Epidermal melanocyte (primary cell): ENCODE results near the gene CHMP5.
A peak's percentile ranks its signal among the peaks of the same experiment; 100 is the strongest.
"Not testable (repeated sequence)": the region's sequence is repeated elsewhere in the genome, so short reads cannot be mapped to it uniquely, and the experiment has no call there.

ENCODE experiments used
- DNase-seq: peaks from one replicate; pipeline ENCODE4 v3.0.0; 2011; ENCODE audit warnings: low spot score; ENCODE audit not compliant: insufficient read length

CHMP5 gene

DNA sequence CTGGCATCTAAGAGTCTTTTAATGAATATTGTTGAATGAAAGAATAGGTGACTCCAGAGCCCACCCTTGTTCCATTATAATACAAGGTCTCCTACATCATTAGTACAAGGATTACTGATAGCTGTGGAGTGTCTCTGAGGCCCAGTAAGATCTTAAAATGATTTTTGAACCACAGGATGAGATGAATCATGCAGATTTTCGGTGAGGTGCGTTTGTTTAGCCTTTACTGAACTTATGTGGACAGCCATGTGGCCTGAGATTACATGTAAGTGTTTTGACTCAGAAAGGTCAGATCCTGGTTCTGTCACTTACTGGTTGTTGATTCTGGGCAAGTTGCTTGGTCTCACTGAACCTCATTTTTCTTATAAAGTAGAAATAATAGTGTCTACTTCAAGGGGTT lies 47.1 kb downstream of the CHMP5 start:
- no peak for DNase-seq

DNA sequence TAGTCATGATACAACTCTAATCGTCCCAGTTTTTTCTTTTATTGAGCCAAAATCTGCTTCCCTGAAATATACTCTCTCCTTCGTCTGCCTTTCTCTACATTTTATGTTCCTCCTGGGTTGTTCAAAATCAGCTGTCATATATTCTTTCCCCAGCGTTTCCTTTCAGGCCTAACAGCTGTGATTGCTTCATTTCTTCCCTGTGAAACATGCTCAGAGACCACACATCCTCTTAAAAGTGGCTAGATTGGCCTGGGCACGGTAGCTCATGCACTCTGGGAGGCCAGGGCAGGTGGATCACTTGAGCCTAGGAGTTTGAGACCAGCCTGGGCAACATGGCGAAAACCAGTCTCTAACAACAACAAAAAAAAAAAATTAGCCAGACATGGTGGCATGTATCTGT lies 50.5 kb downstream of the CHMP5 start:
- no peak for DNase-seq

DNA sequence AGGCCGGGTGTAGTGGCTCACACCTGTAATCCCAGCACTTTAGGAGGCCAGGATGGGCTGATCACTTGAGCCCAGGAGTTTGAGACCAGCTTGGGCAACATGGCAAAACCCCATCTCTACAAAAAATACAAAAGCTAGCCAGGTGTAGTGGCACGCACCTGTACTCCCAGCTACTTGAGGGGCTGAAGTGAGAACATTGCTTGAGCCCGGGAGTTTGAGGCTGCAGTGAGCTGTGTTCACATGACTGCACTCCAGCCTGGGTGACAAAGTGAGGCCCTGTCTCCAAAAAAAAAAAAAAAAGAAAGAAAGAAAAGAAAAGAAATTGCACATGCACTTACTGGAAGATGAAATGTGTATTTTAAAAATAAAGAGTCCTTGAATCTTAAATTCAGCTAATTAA lies 52.3 kb downstream of the CHMP5 start:
- DNase-seq, result not testable (repeated sequence)

- no peak for DNase-seq
These were observed 53.4 kb downstream of the CHMP5 start for GRCh38 chr9:33318225-33318624.

GRCh38 chr9:33318781-33319180 lies 53.9 kb downstream of the CHMP5 start:
- DNase-seq, result no peak

GRCh38 chr9:33320230-33320567 lies 55.4 kb downstream of the CHMP5 start:
- DNase-seq, result no peak

GRCh38 chr9:33320568-33321261 lies 55.9 kb downstream of the CHMP5 start:
- peak; percentile 34 for DNase-seq

DNA sequence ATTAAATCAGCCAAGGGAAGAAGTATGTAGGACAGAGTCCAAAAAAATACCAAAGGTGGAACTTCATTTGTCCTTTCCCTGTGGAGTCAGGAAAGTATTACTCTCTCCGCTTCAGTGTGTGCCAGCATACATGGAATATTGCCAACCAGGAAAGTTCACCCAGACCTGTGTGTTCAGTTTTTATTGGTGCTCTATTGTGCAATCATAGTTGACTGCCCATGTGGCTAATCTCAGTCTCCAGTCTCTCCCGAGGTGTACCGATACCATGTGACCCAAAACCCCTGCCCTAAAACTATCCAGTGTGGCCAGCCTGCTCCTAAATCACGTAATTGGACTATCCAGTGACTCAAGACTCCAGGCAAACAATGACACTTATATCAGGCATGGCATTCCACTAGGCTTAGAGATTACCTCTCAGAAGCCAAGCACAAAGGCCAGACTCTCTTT lies 64.3 kb downstream of the CHMP5 start:
- no peak for DNase-seq

DNA sequence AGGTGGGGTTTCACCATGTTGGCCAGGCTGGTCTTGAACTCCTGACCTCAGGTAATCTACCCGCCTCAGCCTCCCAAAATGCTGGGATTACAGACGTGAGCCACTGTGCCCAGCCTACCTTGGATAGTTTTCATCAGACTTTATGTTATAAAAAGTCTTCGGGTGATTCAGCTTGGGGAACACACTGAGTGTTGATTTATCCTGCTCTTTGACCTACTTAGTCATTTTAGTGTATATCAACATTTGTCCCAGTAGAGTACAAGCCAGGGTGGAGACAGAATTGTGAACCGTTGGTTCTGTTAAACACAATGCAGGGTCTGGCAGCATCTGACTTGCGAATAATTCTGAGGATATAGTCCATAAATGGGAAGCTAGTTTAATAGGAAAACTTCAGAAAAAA lies 65.1 kb downstream of the CHMP5 start:
- DNase-seq, result no peak

DNA sequence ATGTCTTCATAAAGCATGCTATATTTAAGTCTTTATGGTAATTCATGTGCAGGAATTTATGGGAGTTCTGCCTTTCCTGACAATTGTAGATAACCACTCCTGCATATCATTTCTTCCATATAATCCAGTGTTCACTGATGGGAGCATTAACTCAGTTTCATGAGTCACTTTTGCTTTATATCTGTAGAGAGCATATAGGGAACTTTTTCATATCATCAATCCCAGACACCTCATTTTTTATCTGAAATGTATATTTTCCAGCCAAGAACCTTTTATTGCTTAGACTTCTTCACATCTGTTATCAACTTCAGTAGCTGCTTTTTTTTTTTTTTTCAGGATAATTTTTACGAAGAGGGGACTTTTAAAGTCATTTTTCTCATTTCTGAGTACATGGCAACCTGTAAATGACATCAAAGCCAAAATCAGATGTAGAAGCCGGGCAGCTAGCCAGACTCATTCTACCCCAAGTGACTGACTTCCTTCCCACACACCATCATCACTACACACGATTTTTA lies 66.6 kb downstream of the CHMP5 start:
- DNase-seq, result no peak
